ENCODE results near the gene SERPINA9. TPM values are rescaled to one million over a fixed set of nuclear protein-coding genes. Genes with fewer than 3 reads are reported as not detected.

SERPINA9 gene
- polyA plus RNA-seq, 2 of the 4 experiments (the other 2 are of a cell fraction): not detected

- TF ChIP-seq HOXB13 (CRISPR knock-in tag; IDR thresholded peaks at IDR 0.05; ENCODE audit: low read depth) (no peak), ZFP36 (IDR thresholded peaks at IDR 0.05; ENCODE audit: borderline replicate concordance, partially characterized antibody) (no peak), HES2 (IDR thresholded peaks at IDR 0.05) (no peak), HOXB5 (CRISPR knock-in tag; IDR thresholded peaks at IDR 0.05) (no peak), E2F6 (IDR thresholded peaks at IDR 0.05; ENCODE audit: borderline replicate concordance, low read depth) (no peak), CHD4 (IDR thresholded peaks at IDR 0.05; ENCODE audit: borderline replicate concordance) (no peak), MAZ (IDR thresholded peaks at IDR 0.05; ENCODE audit: borderline replicate concordance, low read depth, low read length) (no peak), HMGXB4 (CRISPR knock-in tag; IDR thresholded peaks at IDR 0.05; ENCODE audit: borderline replicate concordance) (no peak), KDM1A (IDR thresholded peaks at IDR 0.05; ENCODE audit: low read depth) (no peak), NR3C1 (IDR thresholded peaks at IDR 0.05) (no peak), EHF (CRISPR knock-in tag; IDR thresholded peaks at IDR 0.05) (no peak), MYC (IDR thresholded peaks at IDR 0.05; ENCODE audit: borderline replicate concordance, low read length) (no peak), JUNB (IDR thresholded peaks at IDR 0.05) (no peak)
- CTCF ChIA-PET: interaction anchor here (0.8 kb wide), 1 partner anchor 12 kb away, joined by 3 read pairs; no protein-coding TSS in a partner anchor
Observed at GRCh38 chr14:94446126-94446525, 29.9 kb downstream of the SERPINA9 start.

GRCh38 chr14:94445003-94445402, 31.0 kb downstream of the SERPINA9 start:
- Histone ChIP-seq H3K4me3 (no peak overlapping the region), H3K4me1 (no peaks in the 10 kb centered on the region), H3K27ac (no peak overlapping the region), H3K4me2 (no peak overlapping the region), H3K9me3 (no peaks in the 10 kb centered on the region)
- ATAC-seq: no peak
- no peak for DNase-seq (ENCODE audit: low read depth in 1 of 2, low spot score in 1 of 2)
- ChIA-PET CTCF (interaction anchor here (0.9 to 3.0 kb wide), 2 partner anchors 21 to 41 kb away, joined by 3 to 15 read pairs; no protein-coding TSS in a partner anchor), POLR2A (no interaction called here)
- no peak for TF ChIP-seq FOSL2 (IDR thresholded peaks at IDR 0.05)
- TF ChIP-seq FOSL2 (CRISPR knock-in tag; IDR thresholded peaks at IDR 0.05): no peak
- TF ChIP-seq HMGXB4 (CRISPR knock-in tag; IDR thresholded peaks at IDR 0.05; ENCODE audit: borderline replicate concordance): no peak
- 11% methylated on average over 1 of the region's 1 CpG for WGBS (ENCODE audit: missing lambda C conversion rate)
- FAIRE-seq: no peak

More at GRCh38 chr14:94446126-94446525, 29.9 kb downstream of the SERPINA9 start:
- Histone ChIP-seq H3K4me3 (no peak overlapping the region), H3K9me3 (no peaks in the 10 kb centered on the region), H3K4me2 (no peak overlapping the region), H3K4me1 (no peaks in the 10 kb centered on the region), H3K27ac (no peak overlapping the region)
- ATAC-seq: no peak
- DNase-seq (ENCODE audit: low read depth in 1 of 2, low spot score in 1 of 2): no peak
- POLR2A ChIA-PET: no interaction called here
- no peak for FAIRE-seq
- 6% methylated on average over 4 of the region's 4 CpGs for WGBS (ENCODE audit: missing lambda C conversion rate)

- 19% methylated on average over 12 of the region's 12 CpGs for WGBS (ENCODE audit: missing lambda C conversion rate)
- H3K4me3 ChIP-seq: no peak overlapping the region
- DNase-seq (ENCODE audit: low read depth in 1 of 2, low spot score in 1 of 2): no peak
- H3K9me3 ChIP-seq: no peaks in the 10 kb centered on the region
- no peak for TF ChIP-seq CBX2 (IDR thresholded peaks at IDR 0.05; ENCODE audit: borderline replicate concordance, low read depth)
- TF ChIP-seq PBX3 (IDR thresholded peaks at IDR 0.05): no peak
- ChIA-PET POLR2A (no interaction called here), CTCF (interaction anchor here (0.6 to 1.7 kb wide), 3 partner anchors 8 to 989 kb away, joined by 3 to 5 read pairs (median 3); no protein-coding TSS in a partner anchor)
- no peak for FAIRE-seq
- H3K27ac ChIP-seq: no peak overlapping the region
- H3K4me2 ChIP-seq: no peak overlapping the region
- ATAC-seq: no peak
- no peaks in the 10 kb centered on the region for H3K4me1 ChIP-seq
Observed at GRCh38 chr14:94441531-94442205, 34.3 kb downstream of the SERPINA9 start.

Data from A549 (cell line).